ENCODE results near the gene CC2D1A. TPM values are rescaled to one million over a fixed set of nuclear protein-coding genes. Genes with fewer than 3 reads are reported as not detected.

CC2D1A gene
- total RNA-seq, 2 experiments from 2014 or later: 23.3 to 44.0 TPM

GRCh38 chr19:13917888-13918406 lies 11.9 kb downstream of the CC2D1A start:
- Histone ChIP-seq H3K4me3 (ENCODE audit: low read depth, low read length, poor library complexity, severe bottlenecking) (no peak overlapping the region), H3K4me2 (ENCODE audit: low read length) (no peak overlapping the region), H3K4me1 (ENCODE audit: insufficient read depth, low read length, poor library complexity, severe bottlenecking) (peaks cover 3% of the 10 kb centered on the region), H3K9me2 (ENCODE audit: insufficient read depth, low read length) (no peaks in the 10 kb centered on the region), H3K79me2 (ENCODE audit: insufficient read depth, low read depth, low read length) (no peaks in the 10 kb centered on the region), H3K27ac (ENCODE audit: low read depth, low read length, poor library complexity, severe bottlenecking) (no peak overlapping the region), H3K36me3 (ENCODE audit: insufficient read depth, low read length) (peaks cover 77% of the 10 kb centered on the region), H2AFZ (ENCODE audit: low read length) (no peak overlapping the region), H3K9me3 (ENCODE audit: low read length) (peaks cover 8% of the 10 kb centered on the region; the same call in 1 of the 2 replicates), H4K20me1 (ENCODE audit: insufficient read depth, low read length) (no peaks in the 10 kb centered on the region)
- ChIA-PET POLR2A (no interaction called here), CTCF (ENCODE audit: unreplicated experiment) (no interaction called here)
- TF ChIP-seq EZH2phosphoT487 (IDR thresholded peaks at IDR 0.05; ENCODE audit: borderline replicate concordance, low read depth, low read length): no peak
- TF ChIP-seq, protein P1, sequence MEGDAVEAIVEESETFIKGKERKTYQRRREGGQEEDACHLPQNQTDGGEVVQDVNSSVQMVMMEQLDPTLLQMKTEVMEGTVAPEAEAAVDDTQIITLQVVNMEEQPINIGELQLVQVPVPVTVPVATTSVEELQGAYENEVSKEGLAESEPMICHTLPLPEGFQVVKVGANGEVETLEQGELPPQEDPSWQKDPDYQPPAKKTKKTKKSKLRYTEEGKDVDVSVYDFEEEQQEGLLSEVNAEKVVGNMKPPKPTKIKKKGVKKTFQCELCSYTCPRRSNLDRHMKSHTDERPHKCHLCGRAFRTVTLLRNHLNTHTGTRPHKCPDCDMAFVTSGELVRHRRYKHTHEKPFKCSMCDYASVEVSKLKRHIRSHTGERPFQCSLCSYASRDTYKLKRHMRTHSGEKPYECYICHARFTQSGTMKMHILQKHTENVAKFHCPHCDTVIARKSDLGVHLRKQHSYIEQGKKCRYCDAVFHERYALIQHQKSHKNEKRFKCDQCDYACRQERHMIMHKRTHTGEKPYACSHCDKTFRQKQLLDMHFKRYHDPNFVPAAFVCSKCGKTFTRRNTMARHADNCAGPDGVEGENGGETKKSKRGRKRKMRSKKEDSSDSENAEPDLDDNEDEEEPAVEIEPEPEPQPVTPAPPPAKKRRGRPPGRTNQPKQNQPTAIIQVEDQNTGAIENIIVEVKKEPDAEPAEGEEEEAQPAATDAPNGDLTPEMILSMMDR (conservative IDR thresholded peaks at IDR 0.05; ENCODE audit: low read length): no peak
- intact Hi-C loops (cut with micrococcal nuclease; ENCODE audit: unreplicated experiment): no loop called here
- no peak for DNase-seq (ENCODE audit: low spot score)
- no TSS peak for BruUV-seq (replicated peaks)

- H3K4me1 ChIP-seq (ENCODE audit: insufficient read depth, low read length, poor library complexity, severe bottlenecking): peaks cover 3% of the 10 kb centered on the region
- ChIA-PET POLR2A (no interaction called here), CTCF (ENCODE audit: unreplicated experiment) (no interaction called here)
- H2AFZ ChIP-seq (ENCODE audit: low read length): no peak overlapping the region
- H3K4me3 ChIP-seq (ENCODE audit: low read depth, low read length, poor library complexity, severe bottlenecking): no peak overlapping the region
- TF ChIP-seq, protein P1 (conservative IDR thresholded peaks at IDR 0.05; ENCODE audit: low read length): no peak
- TF ChIP-seq EZH2phosphoT487 (IDR thresholded peaks at IDR 0.05; ENCODE audit: borderline replicate concordance, low read depth, low read length): no peak
- no peaks in the 10 kb centered on the region for H4K20me1 ChIP-seq (ENCODE audit: insufficient read depth, low read length)
- no TSS peak for BruUV-seq (replicated peaks)
- no peak for DNase-seq (ENCODE audit: low spot score)
- no peaks in the 10 kb centered on the region for H3K79me2 ChIP-seq (ENCODE audit: insufficient read depth, low read depth, low read length)
- peaks cover 8% of the 10 kb centered on the region; the same call in 1 of the 2 replicates for H3K9me3 ChIP-seq (ENCODE audit: low read length)
- H3K9me2 ChIP-seq (ENCODE audit: insufficient read depth, low read length): no peaks in the 10 kb centered on the region
- H3K36me3 ChIP-seq (ENCODE audit: insufficient read depth, low read length): peaks cover 72% of the 10 kb centered on the region
- H3K4me2 ChIP-seq (ENCODE audit: low read length): no peak overlapping the region
- intact Hi-C loops (cut with micrococcal nuclease; ENCODE audit: unreplicated experiment): no loop called here
- no peak overlapping the region for H3K27ac ChIP-seq (ENCODE audit: low read depth, low read length, poor library complexity, severe bottlenecking)
Measured at GRCh38 chr19:13918726-13919411, 12.9 kb downstream of the CC2D1A start.

- no TSS peak for BruUV-seq (replicated peaks)
- ChIA-PET POLR2A (no interaction called here), CTCF (ENCODE audit: unreplicated experiment) (interaction anchor here (0.6 kb wide), 1 partner anchor 155 kb away, joined by 4 read pairs; no protein-coding TSS in a partner anchor)
- Histone ChIP-seq H3K36me3 (ENCODE audit: insufficient read depth, low read length) (peaks cover 69% of the 10 kb centered on the region), H3K79me2 (ENCODE audit: insufficient read depth, low read depth, low read length) (no peaks in the 10 kb centered on the region), H3K4me2 (ENCODE audit: low read length) (no peak overlapping the region), H3K27ac (ENCODE audit: low read depth, low read length, poor library complexity, severe bottlenecking) (no peak overlapping the region), H3K4me1 (ENCODE audit: insufficient read depth, low read length, poor library complexity, severe bottlenecking) (peaks cover 3% of the 10 kb centered on the region), H3K4me3 (ENCODE audit: low read depth, low read length, poor library complexity, severe bottlenecking) (no peak overlapping the region), H3K9me3 (ENCODE audit: low read length) (peaks cover 8% of the 10 kb centered on the region; the same call in 1 of the 2 replicates), H4K20me1 (ENCODE audit: insufficient read depth, low read length) (no peaks in the 10 kb centered on the region), H3K9me2 (ENCODE audit: insufficient read depth, low read length) (no peaks in the 10 kb centered on the region), H2AFZ (ENCODE audit: low read length) (no peak overlapping the region)
- no peak for DNase-seq (ENCODE audit: low spot score)
- intact Hi-C loops (cut with micrococcal nuclease; ENCODE audit: unreplicated experiment): no loop called here
- TF ChIP-seq EZH2phosphoT487 (IDR thresholded peaks at IDR 0.05; ENCODE audit: borderline replicate concordance, low read depth, low read length): no peak
- TF ChIP-seq, protein P1 (conservative IDR thresholded peaks at IDR 0.05; ENCODE audit: low read length): no peak
Measured at GRCh38 chr19:13920524-13920923, 14.5 kb downstream of the CC2D1A start.

Data from OCI-LY7 (cell line).